GM21367 (cell line): ENCODE measurements around the gene BTBD6.

ENCODE experiments used
- ATAC-seq: cut with Tn5 transposase; IDR thresholded peaks from one replicate; pipeline ENCODE4 v1.9.1; 2021; ENCODE audit not compliant: unreplicated experiment

The BTBD6 gene

GRCh38 chr14:105211086-105211757, 37.1 kb upstream of the BTBD6 start:
- no peak for ATAC-seq

- ATAC-seq = no peak
Observed at GRCh38 chr14:105211758-105212089, 36.6 kb upstream of the BTBD6 start.

GRCh38 chr14:105212541-105213300, 35.6 kb upstream of the BTBD6 start:
- no peak for ATAC-seq

- no peak for ATAC-seq
Observed at GRCh38 chr14:105213361-105213760, 35.0 kb upstream of the BTBD6 start.

GRCh38 chr14:105214324-105214915, 33.9 kb upstream of the BTBD6 start:
- ATAC-seq = no peak

GRCh38 chr14:105215602-105216001, 32.7 kb upstream of the BTBD6 start:
- ATAC-seq = no peak

GRCh38 chr14:105216490-105217247, 31.7 kb upstream of the BTBD6 start:
- no peak for ATAC-seq

- ATAC-seq = no peak
Observed at GRCh38 chr14:105217774-105218173, 30.6 kb upstream of the BTBD6 start.

GRCh38 chr14:105218611-105219010, 29.7 kb upstream of the BTBD6 start:
- ATAC-seq = no peak

GRCh38 chr14:105219043-105219612, 29.2 kb upstream of the BTBD6 start:
- ATAC-seq = no peak

GRCh38 chr14:105219753-105220152, 28.6 kb upstream of the BTBD6 start:
- no peak for ATAC-seq

GRCh38 chr14:105220699-105221597, 27.4 kb upstream of the BTBD6 start:
- no peak for ATAC-seq

- ATAC-seq = no peak
Observed at GRCh38 chr14:105221598-105222178, 26.6 kb upstream of the BTBD6 start.

GRCh38 chr14:105223260-105223659, 25.1 kb upstream of the BTBD6 start:
- ATAC-seq = no peak

- ATAC-seq = no peak
Observed at GRCh38 chr14:105223770-105224544, 24.4 kb upstream of the BTBD6 start.

- ATAC-seq = no peak
Observed at GRCh38 chr14:105224845-105225570, 23.3 kb upstream of the BTBD6 start.

GRCh38 chr14:105226198-105226597, 22.1 kb upstream of the BTBD6 start:
- no peak for ATAC-seq

GRCh38 chr14:105227346-105227745, 21.0 kb upstream of the BTBD6 start:
- no peak for ATAC-seq
